ENCODE measurements around the gene SESN1.

SESN1 gene

DNA sequence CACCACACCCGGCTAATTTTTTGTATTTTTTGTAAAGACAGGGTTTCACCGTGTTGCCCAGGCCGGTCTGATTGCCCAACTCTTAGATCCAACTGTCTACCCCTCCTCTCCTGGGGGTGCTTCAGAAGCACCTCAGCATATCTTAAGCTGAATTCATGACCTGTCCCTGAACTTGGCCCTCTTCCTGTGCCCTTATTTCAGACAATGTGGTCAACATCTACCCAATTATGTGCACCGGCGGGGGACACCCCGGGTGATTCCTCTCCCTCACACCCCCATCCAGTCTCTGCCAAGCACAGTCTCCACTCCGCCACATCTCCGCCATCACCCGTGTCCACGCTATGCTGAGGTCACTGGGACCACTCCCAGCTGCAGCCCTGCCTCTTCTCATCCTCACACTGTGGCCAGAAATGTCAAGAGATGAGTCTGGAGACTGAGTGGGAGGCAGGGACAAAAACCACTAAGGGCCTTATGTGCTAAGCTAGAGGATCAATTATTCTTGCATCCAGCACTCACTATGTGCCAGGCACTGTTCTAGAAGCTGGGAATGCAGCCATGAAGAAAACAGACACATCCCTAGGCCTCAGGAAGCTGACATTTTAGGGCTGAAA lies 134.6 kb downstream of the SESN1 start:
- DNase-seq (ENCODE audit: low read depth), result no peak

- no peak for DNase-seq (ENCODE audit: low read depth)
Measured at GRCh38 chr6:108958900-108959770, 135.5 kb downstream of the SESN1 start.

DNA sequence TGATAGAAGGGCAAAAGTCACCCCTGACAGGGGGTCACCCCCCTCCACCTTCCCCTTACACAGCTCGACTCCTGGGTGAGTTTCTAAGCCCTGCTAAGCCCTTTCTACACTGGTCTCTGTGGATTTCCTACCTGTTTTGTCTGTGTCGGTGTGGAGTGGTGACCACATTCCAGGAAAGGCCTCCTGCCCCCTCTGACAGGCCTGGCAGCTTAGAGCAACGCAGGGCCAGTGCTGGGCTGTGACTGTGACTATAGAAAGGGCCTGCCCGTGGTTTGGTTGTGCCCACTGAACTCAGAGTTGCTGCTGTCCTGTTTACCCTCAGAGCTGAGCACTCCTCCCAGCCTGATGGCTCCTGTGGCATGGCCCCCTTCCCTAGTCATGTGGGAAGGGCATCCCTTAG lies 137.4 kb downstream of the SESN1 start:
- DNase-seq (ENCODE audit: low read depth), result no peak

DNA sequence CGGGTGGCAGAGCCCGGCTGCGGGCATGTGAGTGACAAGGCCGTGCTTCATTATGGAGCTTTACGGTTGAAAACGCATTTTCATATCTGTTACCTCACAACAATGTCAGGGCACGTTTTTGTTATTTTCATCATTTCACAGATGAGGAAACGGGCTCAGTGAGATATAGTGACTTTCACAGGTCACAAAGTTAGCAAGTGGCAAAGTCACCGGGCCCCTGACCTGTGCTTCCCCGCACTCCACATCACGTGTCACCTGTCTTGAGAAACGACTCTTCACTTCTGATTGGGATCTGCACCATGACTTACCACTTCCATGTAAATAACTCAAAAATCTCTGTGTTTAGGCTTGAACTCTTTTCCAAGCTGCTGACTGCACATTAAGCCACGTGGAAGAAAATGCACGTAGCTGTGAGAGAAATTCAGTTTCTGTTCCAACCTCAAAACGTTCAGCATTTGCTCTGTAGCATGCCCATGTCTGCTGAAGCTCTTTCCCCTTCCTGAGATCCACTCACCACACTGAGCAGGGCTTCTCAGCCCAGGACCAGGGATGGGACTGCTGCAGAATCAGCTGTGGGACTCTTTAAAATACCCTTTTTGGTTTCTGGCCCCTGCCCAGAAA lies 139.2 kb downstream of the SESN1 start:
- no peak for DNase-seq (ENCODE audit: low read depth)

DNA sequence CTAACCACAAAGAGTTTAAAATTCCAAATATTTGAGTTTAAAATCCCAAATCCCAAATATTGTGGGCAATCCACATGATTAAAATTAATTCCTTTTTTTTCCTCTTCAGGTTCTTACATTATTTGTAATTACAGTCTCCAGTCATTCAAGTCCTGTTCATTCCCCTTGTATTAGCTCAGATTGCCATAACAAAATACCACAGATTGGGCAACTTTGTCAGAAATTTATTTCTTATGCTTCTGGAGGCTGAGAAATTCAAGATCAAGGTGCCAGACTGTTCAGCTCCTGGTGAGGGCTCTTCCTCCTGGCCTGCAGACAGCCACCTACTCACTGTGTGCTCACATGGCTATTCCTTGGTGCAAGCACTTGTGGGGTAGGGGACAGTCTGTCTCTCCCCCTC lies 141.0 kb downstream of the SESN1 start:
- no peak for DNase-seq (ENCODE audit: low read depth)

DNA sequence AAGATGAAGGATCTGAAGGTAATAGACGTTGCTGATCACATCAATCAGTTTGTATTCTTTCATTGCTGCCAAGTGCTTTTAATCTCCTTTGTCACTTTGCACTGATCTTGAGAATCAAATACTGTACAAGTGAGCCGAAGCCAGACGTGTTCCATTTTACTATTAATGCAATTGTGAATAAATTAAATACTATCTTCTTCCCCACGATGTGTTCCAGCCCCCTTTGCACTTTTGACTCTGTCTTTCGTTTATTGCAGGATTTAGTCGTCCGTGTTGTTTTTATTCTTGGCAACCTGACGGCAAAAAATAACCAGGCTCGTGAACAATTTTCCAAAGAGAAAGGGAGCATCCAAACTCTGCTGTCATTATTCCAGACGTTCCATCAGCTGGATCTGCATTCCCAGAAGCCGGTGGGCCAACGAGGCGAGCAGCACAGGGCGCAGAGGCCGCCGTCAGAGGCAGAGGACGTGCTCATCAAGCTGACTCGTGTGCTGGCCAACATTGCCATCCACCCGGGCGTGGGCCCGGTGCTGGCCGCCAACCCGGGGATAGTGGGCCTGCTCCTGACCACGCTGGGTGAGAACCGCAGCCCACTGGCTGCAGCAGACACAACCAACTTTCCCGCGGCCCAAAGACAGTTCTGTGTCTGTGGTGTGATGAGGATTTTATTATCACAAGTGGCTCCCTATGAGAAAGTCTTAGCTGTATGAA lies 141.7 kb downstream of the SESN1 start:
- DNase-seq (ENCODE audit: low read depth), result no peak

- no peak for DNase-seq (ENCODE audit: low read depth)
Measured at GRCh38 chr6:108951351-108951953, 143.2 kb downstream of the SESN1 start.

GRCh38 chr6:108948181-108948661 lies 146.4 kb downstream of the SESN1 start:
- no peak for DNase-seq (ENCODE audit: low read depth)

GRCh38 chr6:108947114-108947854 lies 147.4 kb downstream of the SESN1 start:
- no peak for DNase-seq (ENCODE audit: low read depth)

GRCh38 chr6:108946695-108947094 lies 148.0 kb downstream of the SESN1 start:
- DNase-seq (ENCODE audit: low read depth), result no peak

GRCh38 chr6:108945681-108946159 lies 148.9 kb downstream of the SESN1 start:
- DNase-seq (ENCODE audit: low read depth), result no peak

DNA sequence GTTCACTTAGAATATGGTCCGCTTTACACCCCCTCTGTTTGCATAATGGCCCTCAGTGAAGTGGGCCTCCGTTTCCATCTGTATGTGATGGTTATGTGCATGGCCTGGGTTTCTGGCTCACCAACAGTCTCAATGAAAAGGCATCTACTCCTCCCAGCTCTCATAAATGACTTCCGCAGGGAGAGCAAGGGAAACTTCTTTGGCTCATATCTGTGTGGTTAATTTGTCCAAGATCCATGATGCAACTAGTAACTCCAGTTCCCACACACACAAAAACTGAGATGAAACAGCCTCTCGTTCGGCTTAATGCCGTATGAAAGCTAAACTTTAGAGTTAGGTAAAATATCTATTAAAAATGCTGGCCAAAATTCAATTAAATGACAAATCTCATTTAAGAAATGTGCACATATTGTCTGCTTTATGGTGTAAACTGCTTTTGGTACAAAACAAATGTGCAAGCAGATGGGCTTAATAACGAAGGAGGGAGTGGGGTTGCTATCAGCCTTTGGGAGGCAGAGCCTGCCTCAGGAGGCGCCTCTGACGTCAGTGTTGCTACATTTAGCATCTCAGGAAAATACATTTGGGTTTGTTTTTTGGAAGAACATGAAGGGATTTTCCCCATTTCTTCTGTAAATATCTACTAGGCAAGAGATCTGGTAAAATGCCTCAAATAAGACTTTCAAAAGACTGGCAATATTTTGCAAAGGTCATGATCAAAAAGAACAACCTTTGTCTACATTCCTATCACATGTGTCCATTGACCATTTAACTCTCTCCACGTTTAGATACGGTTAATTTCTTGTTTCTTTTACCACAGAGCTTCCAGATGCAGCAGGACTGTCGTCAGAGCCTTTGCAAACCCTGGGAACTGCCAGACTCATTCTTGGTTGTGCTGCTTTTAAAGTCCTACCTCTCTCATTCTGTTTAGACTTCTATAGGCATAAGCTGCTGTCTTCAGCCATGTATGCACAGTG lies 149.7 kb downstream of the SESN1 start:
- no peak for DNase-seq (ENCODE audit: low read depth)

- DNase-seq (ENCODE audit: low read depth), result no peak
Measured at GRCh38 chr6:108944071-108944470, 150.6 kb downstream of the SESN1 start.

DNA sequence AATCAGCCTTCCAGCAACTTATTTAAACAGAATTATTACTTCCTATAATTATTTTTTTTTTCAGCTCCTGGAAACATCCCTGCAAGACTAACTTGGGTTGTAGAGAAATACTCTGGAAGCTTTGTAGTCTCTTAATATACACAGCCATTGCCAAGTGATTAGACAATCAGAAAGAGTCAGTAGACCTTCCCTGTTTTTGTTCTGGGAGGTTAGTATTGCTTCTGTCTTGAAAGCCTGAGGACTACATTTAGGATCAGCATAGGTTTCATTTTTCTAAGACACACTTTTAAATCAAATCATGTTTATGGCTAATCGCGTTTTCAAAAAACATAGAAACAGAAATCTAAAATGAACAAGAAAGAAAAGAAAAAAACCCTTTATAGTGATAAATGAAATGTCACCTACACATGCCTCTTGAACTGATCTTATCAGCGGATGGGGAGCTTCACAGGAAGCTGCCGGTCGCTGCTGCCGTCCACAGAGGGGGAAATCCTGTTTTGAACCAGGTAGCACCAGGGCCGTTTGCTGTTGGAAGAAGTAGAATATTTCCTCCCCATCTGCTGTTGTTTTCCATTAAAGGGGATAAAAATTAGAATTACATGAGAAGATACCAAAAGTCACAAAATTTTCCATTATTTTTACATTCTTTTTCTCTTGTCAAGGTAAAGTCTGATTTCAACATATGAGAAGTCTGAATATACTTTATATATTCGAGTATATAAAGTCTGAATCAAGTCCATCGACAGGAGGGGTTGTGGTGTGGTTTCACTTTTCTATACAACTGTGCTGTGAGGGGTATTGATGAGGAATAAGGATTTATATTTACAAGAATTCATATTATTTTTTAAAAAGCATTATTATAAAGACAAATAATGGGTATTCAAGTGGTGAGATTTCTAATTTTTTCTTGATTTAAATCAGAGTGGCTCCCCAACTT lies 151.8 kb downstream of the SESN1 start:
- peak; percentile 25 for DNase-seq (ENCODE audit: low read depth)

DNA sequence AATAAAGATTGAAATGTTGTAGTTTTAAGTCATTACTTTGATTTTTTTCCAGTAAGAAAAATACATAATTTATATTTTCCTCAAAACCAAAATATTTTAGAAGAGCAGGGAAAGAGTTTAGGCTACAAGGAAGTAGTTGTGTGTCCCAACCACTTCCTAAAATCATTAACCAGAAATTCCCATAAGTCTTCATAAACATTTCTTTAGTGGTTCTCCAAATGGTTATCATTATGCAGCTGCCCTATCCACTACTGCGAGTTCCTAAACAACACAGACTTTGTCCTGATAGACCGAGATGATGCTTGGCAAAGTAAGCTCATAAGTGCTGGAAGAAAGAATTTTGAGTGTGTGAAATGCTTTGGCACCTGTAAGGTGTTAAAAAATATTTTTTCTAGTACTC lies 152.8 kb downstream of the SESN1 start:
- DNase-seq (ENCODE audit: low read depth), result no peak

- DNase-seq (ENCODE audit: low read depth), result no peak
Measured at GRCh38 chr6:108941281-108941680, 153.4 kb downstream of the SESN1 start.

DNA sequence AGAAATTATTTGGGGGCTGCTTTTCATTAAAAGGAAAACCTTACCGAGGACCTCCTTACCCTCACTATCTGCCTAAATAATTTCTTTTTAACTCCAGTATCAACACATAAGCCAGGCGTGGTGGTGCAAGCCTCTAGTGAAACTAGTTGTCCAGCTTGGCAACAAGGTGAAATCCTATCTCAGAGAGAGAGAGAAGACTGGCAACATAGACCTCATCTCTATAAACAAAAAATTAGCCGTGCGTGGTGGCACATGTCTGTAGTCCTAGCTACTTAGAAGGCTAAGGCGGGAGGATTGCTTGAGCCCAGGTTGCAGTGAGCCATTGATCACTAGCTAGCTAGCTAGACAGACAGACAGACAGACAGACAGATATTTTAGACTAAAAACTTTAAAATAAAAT lies 153.9 kb downstream of the SESN1 start:
- DNase-seq (ENCODE audit: low read depth), result no peak

DNA sequence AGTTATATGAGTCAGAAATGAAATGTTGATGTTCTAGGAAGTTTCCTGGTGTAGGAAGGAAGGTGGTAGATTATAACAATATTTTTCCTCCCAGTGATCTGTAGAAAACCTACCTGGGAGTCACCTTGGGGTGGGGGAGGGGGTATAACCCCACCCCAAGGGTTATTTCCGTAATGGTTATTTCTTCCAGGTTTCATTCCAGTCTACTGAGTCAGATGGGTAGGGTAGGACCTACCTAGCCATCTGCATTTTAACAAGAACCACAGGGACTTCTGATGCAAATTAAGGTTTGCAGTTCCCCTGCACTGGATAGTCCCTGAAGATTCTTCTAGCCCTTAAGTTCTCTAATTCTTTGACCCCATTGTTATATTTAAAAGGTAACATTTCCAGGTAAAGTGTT lies 157.5 kb downstream of the SESN1 start:
- DNase-seq (ENCODE audit: low read depth), result no peak

Data from stimulated activated CD8-positive, alpha-beta memory T cell treated with anti-CD3 and anti-CD28 coated beads, Interleukin-12 subunit alpha, Interleukin-12 subunit beta, amount 100 ng/mL, for 4 hours (primary cell).